GM12878 (cell line): Measurements from ENCODE around the gene GAGE13.
"Not testable (repeated sequence)": the region's sequence is repeated elsewhere in the genome, so short reads cannot be mapped to it uniquely, and the experiment has no call there.

Source experiments
- BHLHE40 ChIP-seq, 2 experiments: fragments of 450-650 bp in 1 of 2; IDR thresholded peaks; 2 replicates each; pipeline ENCODE4 v1.6.1; 2011 to 2017; ENCODE audit warnings: low read depth in 2 of 2, borderline replicate concordance in 1 of 2, improper control_type of control experiment in 1 of 2, low read length in 1 of 2, mild to moderate bottlenecking in 1 of 2
- ESRRA ChIP-seq: IDR thresholded peaks from 2 replicates; pipeline ENCODE4 v1.6.1; 2012; ENCODE audit warnings: mild to moderate bottlenecking, low read length, improper control_type of control experiment
- GABPA ChIP-seq: IDR thresholded peaks from 2 replicates; pipeline ENCODE4 v1.6.1; 2014; ENCODE audit warnings: antibody characterized with exemption, low read depth, mild to moderate bottlenecking, inconsistent platforms
- MXI1 ChIP-seq: fragments of 150-350 bp; IDR thresholded peaks from 2 replicates; pipeline ENCODE4 v1.6.1; 2011; ENCODE audit warnings: low read depth, mild to moderate bottlenecking, inconsistent platforms, low read length, improper control_type of control experiment
- NR2F1 ChIP-seq: fragments of 450-650 bp; conservative IDR thresholded peaks from 2 replicates; pipeline ENCODE4 v1.6.1; 2017; ENCODE audit warnings: mild to moderate bottlenecking
- POLR2A ChIP-seq: IDR thresholded peaks from 2 replicates; pipeline ENCODE4 v1.6.1; 2011; ENCODE audit warnings: low read depth, mild to moderate bottlenecking, low read length
- RFX5 ChIP-seq: IDR thresholded peaks from 2 replicates; pipeline ENCODE4 v1.6.1; 2011; ENCODE audit warnings: low read depth, low read length, improper control_type of control experiment
- USF2 ChIP-seq: IDR thresholded peaks from 2 replicates; pipeline ENCODE4 v1.6.1; 2011; ENCODE audit warnings: low read depth, low read length, improper control_type of control experiment, borderline replicate concordance
- ZZZ3 ChIP-seq: IDR thresholded peaks from 2 replicates; pipeline ENCODE4 v1.6.1; 2011; ENCODE audit warnings: low read depth; ENCODE audit not compliant: control insufficient read depth, insufficient read length
- TF ChIP-seq, protein P1 (sequence below): IDR thresholded peaks from 2 replicates; pipeline ENCODE4 v1.6.1; 2011; ENCODE audit warnings: mild to moderate bottlenecking, low read depth, low read length, moderate library complexity; ENCODE audit not compliant: insufficient replicate concordance

DNA sequence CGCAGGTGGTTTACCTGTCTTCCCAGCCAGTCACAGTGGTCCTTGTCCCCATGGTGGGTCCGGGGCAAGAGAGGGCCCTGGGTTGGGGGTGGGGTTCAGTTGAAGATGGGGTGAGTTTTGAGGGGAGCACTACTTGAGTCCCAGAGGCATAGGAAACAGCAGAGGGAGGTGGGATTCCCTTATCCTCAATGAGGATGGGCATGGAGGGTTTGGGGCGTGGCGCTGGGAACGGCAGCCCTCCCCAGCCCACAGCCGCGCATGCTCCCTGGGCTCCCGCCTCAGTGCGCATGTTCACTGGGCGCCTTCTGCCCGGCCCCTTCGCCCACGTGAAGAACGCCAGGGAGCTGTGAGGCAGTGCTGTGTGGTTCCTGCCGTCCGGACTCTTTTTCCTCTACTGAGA, at the start of gene GAGE13:
- TF ChIP-seq POLR2A; RFX5; BHLHE40 (IDR thresholded peaks at IDR 0.05; ENCODE audit: borderline replicate concordance in 1 of 2, low read depth in 2 of 2, low read length in 1 of 2); GABPA; USF2; ZZZ3; NR2F1; MXI1; ESRRA: not testable (repeated sequence)
- TF ChIP-seq, protein P1, sequence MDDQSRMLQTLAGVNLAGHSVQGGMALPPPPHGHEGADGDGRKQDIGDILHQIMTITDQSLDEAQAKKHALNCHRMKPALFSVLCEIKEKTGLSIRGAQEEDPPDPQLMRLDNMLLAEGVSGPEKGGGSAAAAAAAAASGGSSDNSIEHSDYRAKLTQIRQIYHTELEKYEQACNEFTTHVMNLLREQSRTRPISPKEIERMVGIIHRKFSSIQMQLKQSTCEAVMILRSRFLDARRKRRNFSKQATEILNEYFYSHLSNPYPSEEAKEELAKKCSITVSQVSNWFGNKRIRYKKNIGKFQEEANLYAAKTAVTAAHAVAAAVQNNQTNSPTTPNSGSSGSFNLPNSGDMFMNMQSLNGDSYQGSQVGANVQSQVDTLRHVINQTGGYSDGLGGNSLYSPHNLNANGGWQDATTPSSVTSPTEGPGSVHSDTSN = not testable (repeated sequence)
